ENCODE measurements around the gene MTUS2. TPM values are rescaled to one million over a fixed set of nuclear protein-coding genes. Genes with fewer than 3 reads are reported as not detected.

MTUS2 gene
- total RNA-seq, 1 experiment from 2014 or later: 6.6 TPM

- Histone ChIP-seq H3K79me2 (ENCODE audit: low read length) (no peaks in the 10 kb centered on the region), H3K27me3 (ENCODE audit: low read length) (no peaks in the 10 kb centered on the region), H3K4me3 (ENCODE audit: low read length) (no peak overlapping the region), H3K27ac (ENCODE audit: low read length) (no peak overlapping the region), H3K9me3 (ENCODE audit: low read length) (no peaks in the 10 kb centered on the region), H3K4me1 (ENCODE audit: low read length) (no peaks in the 10 kb centered on the region), H3K36me3 (ENCODE audit: insufficient read depth, low read length) (no peaks in the 10 kb centered on the region), H3K9me2 (replicated peaks; ENCODE audit: insufficient read depth, low read length) (no peaks in the 10 kb centered on the region), H2AFZ (ENCODE audit: low read length) (no peak overlapping the region), H3K4me2 (ENCODE audit: low read depth, low read length, poor library complexity, severe bottlenecking) (no peak overlapping the region), H3K9ac (ENCODE audit: low read length) (no peak overlapping the region), H4K20me1 (ENCODE audit: insufficient read depth, low read depth, low read length) (no peaks in the 10 kb centered on the region)
- no peak for DNase-seq
Observed at GRCh38 chr13:29059800-29060199, 239.7 kb downstream of the MTUS2 start.

GRCh38 chr13:29065142-29065541 lies 245.0 kb downstream of the MTUS2 start:
- Histone ChIP-seq H4K20me1 (ENCODE audit: insufficient read depth, low read depth, low read length) (no peaks in the 10 kb centered on the region), H3K79me2 (ENCODE audit: low read length) (no peaks in the 10 kb centered on the region), H3K36me3 (ENCODE audit: insufficient read depth, low read length) (no peaks in the 10 kb centered on the region), H2AFZ (ENCODE audit: low read length) (no peak overlapping the region), H3K4me3 (ENCODE audit: low read length) (no peak overlapping the region), H3K9me2 (replicated peaks; ENCODE audit: insufficient read depth, low read length) (no peaks in the 10 kb centered on the region), H3K27ac (ENCODE audit: low read length) (no peak overlapping the region), H3K4me2 (ENCODE audit: low read depth, low read length, poor library complexity, severe bottlenecking) (no peak overlapping the region), H3K9ac (ENCODE audit: low read length) (no peak overlapping the region), H3K9me3 (ENCODE audit: low read length) (no peaks in the 10 kb centered on the region), H3K27me3 (ENCODE audit: low read length) (no peaks in the 10 kb centered on the region), H3K4me1 (ENCODE audit: low read length) (no peaks in the 10 kb centered on the region)
- DNase-seq: no peak

- H3K4me2 ChIP-seq (ENCODE audit: low read depth, low read length, poor library complexity, severe bottlenecking): no peak overlapping the region
- H3K4me3 ChIP-seq (ENCODE audit: low read length): no peak overlapping the region
- no peaks in the 10 kb centered on the region for H3K9me3 ChIP-seq (ENCODE audit: low read length)
- H3K79me2 ChIP-seq (ENCODE audit: low read length): no peaks in the 10 kb centered on the region
- H3K27me3 ChIP-seq (ENCODE audit: low read length): no peaks in the 10 kb centered on the region
- no peak for DNase-seq
- H3K36me3 ChIP-seq (ENCODE audit: insufficient read depth, low read length): no peaks in the 10 kb centered on the region
- H4K20me1 ChIP-seq (ENCODE audit: insufficient read depth, low read depth, low read length): no peaks in the 10 kb centered on the region
- no peak overlapping the region for H3K9ac ChIP-seq (ENCODE audit: low read length)
- H3K27ac ChIP-seq (ENCODE audit: low read length): no peak overlapping the region
- H3K9me2 ChIP-seq (replicated peaks; ENCODE audit: insufficient read depth, low read length): no peaks in the 10 kb centered on the region
- H2AFZ ChIP-seq (ENCODE audit: low read length): no peak overlapping the region
- H3K4me1 ChIP-seq (ENCODE audit: low read length): no peaks in the 10 kb centered on the region
Observed at GRCh38 chr13:29067306-29067945, 247.3 kb downstream of the MTUS2 start.

GRCh38 chr13:29073755-29074154 lies 253.6 kb downstream of the MTUS2 start:
- H3K9me2 ChIP-seq (replicated peaks; ENCODE audit: insufficient read depth, low read length): no peaks in the 10 kb centered on the region
- no peak overlapping the region for H2AFZ ChIP-seq (ENCODE audit: low read length)
- H3K4me1 ChIP-seq (ENCODE audit: low read length): no peaks in the 10 kb centered on the region
- no peak overlapping the region for H3K4me3 ChIP-seq (ENCODE audit: low read length)
- H3K9ac ChIP-seq (ENCODE audit: low read length): no peak overlapping the region
- DNase-seq: no peak
- H3K4me2 ChIP-seq (ENCODE audit: low read depth, low read length, poor library complexity, severe bottlenecking): no peak overlapping the region
- H3K27ac ChIP-seq (ENCODE audit: low read length): no peak overlapping the region
- H3K9me3 ChIP-seq (ENCODE audit: low read length): no peaks in the 10 kb centered on the region
- H3K27me3 ChIP-seq (ENCODE audit: low read length): no peaks in the 10 kb centered on the region
- H3K79me2 ChIP-seq (ENCODE audit: low read length): no peaks in the 10 kb centered on the region
- H3K36me3 ChIP-seq (ENCODE audit: insufficient read depth, low read length): no peaks in the 10 kb centered on the region
- H4K20me1 ChIP-seq (ENCODE audit: insufficient read depth, low read depth, low read length): no peaks in the 10 kb centered on the region

GRCh38 chr13:29077051-29077813 lies 257.1 kb downstream of the MTUS2 start:
- H3K9me3 ChIP-seq (ENCODE audit: low read length): no peaks in the 10 kb centered on the region
- no peak overlapping the region for H2AFZ ChIP-seq (ENCODE audit: low read length)
- no peak overlapping the region for H3K27ac ChIP-seq (ENCODE audit: low read length)
- no peak overlapping the region for H3K4me2 ChIP-seq (ENCODE audit: low read depth, low read length, poor library complexity, severe bottlenecking)
- H3K79me2 ChIP-seq (ENCODE audit: low read length): no peaks in the 10 kb centered on the region
- peaks cover 5% of the 10 kb centered on the region for H3K4me1 ChIP-seq (ENCODE audit: low read length)
- H3K9me2 ChIP-seq (replicated peaks; ENCODE audit: insufficient read depth, low read length): no peaks in the 10 kb centered on the region
- no peaks in the 10 kb centered on the region for H4K20me1 ChIP-seq (ENCODE audit: insufficient read depth, low read depth, low read length)
- H3K36me3 ChIP-seq (ENCODE audit: insufficient read depth, low read length): no peaks in the 10 kb centered on the region
- no peak overlapping the region for H3K4me3 ChIP-seq (ENCODE audit: low read length)
- no peak for DNase-seq
- no peak overlapping the region for H3K9ac ChIP-seq (ENCODE audit: low read length)
- H3K27me3 ChIP-seq (ENCODE audit: low read length): no peaks in the 10 kb centered on the region

GRCh38 chr13:29081036-29081435 lies 260.9 kb downstream of the MTUS2 start:
- H3K79me2 ChIP-seq (ENCODE audit: low read length): no peaks in the 10 kb centered on the region
- DNase-seq: peak; percentile 86
- H3K27ac ChIP-seq (ENCODE audit: low read length): no peak overlapping the region
- H3K4me2 ChIP-seq (ENCODE audit: low read depth, low read length, poor library complexity, severe bottlenecking): no peak overlapping the region
- H3K36me3 ChIP-seq (ENCODE audit: insufficient read depth, low read length): no peaks in the 10 kb centered on the region
- H3K9me2 ChIP-seq (replicated peaks; ENCODE audit: insufficient read depth, low read length): no peaks in the 10 kb centered on the region
- H3K4me3 ChIP-seq (ENCODE audit: low read length): no peak overlapping the region
- no peak overlapping the region for H3K9ac ChIP-seq (ENCODE audit: low read length)
- H3K9me3 ChIP-seq (ENCODE audit: low read length): no peaks in the 10 kb centered on the region
- H3K27me3 ChIP-seq (ENCODE audit: low read length): no peaks in the 10 kb centered on the region
- H4K20me1 ChIP-seq (ENCODE audit: insufficient read depth, low read depth, low read length): no peaks in the 10 kb centered on the region
- H2AFZ ChIP-seq (ENCODE audit: low read length): no peak overlapping the region
- H3K4me1 ChIP-seq (ENCODE audit: low read length): peaks cover 5% of the 10 kb centered on the region

GRCh38 chr13:29081697-29082440 lies 261.7 kb downstream of the MTUS2 start:
- H2AFZ ChIP-seq (ENCODE audit: low read length): no peak overlapping the region
- no peaks in the 10 kb centered on the region for H3K36me3 ChIP-seq (ENCODE audit: insufficient read depth, low read length)
- H3K4me3 ChIP-seq (ENCODE audit: low read length): no peak overlapping the region
- H3K9me2 ChIP-seq (replicated peaks; ENCODE audit: insufficient read depth, low read length): no peaks in the 10 kb centered on the region
- no peaks in the 10 kb centered on the region for H4K20me1 ChIP-seq (ENCODE audit: insufficient read depth, low read depth, low read length)
- no peaks in the 10 kb centered on the region for H3K9me3 ChIP-seq (ENCODE audit: low read length)
- H3K27ac ChIP-seq (ENCODE audit: low read length): no peak overlapping the region
- peaks cover 5% of the 10 kb centered on the region for H3K4me1 ChIP-seq (ENCODE audit: low read length)
- no peaks in the 10 kb centered on the region for H3K27me3 ChIP-seq (ENCODE audit: low read length)
- no peaks in the 10 kb centered on the region for H3K79me2 ChIP-seq (ENCODE audit: low read length)
- no peak overlapping the region for H3K9ac ChIP-seq (ENCODE audit: low read length)
- no peak for DNase-seq
- H3K4me2 ChIP-seq (ENCODE audit: low read depth, low read length, poor library complexity, severe bottlenecking): no peak overlapping the region

GRCh38 chr13:29099781-29100406 lies 279.8 kb downstream of the MTUS2 start:
- no peaks in the 10 kb centered on the region for H4K20me1 ChIP-seq (ENCODE audit: insufficient read depth, low read depth, low read length)
- no peaks in the 10 kb centered on the region for H3K27me3 ChIP-seq (ENCODE audit: low read length)
- H3K79me2 ChIP-seq (ENCODE audit: low read length): no peaks in the 10 kb centered on the region
- no peaks in the 10 kb centered on the region for H3K36me3 ChIP-seq (ENCODE audit: insufficient read depth, low read length)
- H3K9me3 ChIP-seq (ENCODE audit: low read length): no peaks in the 10 kb centered on the region
- no peak overlapping the region for H3K4me3 ChIP-seq (ENCODE audit: low read length)
- no peak overlapping the region for H3K27ac ChIP-seq (ENCODE audit: low read length)
- no peak overlapping the region for H2AFZ ChIP-seq (ENCODE audit: low read length)
- no peak overlapping the region for H3K9ac ChIP-seq (ENCODE audit: low read length)
- no peak overlapping the region for H3K4me2 ChIP-seq (ENCODE audit: low read depth, low read length, poor library complexity, severe bottlenecking)
- H3K9me2 ChIP-seq (replicated peaks; ENCODE audit: insufficient read depth, low read length): no peaks in the 10 kb centered on the region
- DNase-seq: no peak
- no peaks in the 10 kb centered on the region for H3K4me1 ChIP-seq (ENCODE audit: low read length)

Measured in Karpas-422 (cell line).